CD4-positive, alpha-beta T cell treated with Interleukin-17A for 1 hour (primary cell): Measurements from ENCODE around the gene MYCBPAP.

Experiments
- DNase-seq: peaks from one replicate; pipeline ENCODE4 v3.0.0-alpha.2; 2020

Gene MYCBPAP

DNA sequence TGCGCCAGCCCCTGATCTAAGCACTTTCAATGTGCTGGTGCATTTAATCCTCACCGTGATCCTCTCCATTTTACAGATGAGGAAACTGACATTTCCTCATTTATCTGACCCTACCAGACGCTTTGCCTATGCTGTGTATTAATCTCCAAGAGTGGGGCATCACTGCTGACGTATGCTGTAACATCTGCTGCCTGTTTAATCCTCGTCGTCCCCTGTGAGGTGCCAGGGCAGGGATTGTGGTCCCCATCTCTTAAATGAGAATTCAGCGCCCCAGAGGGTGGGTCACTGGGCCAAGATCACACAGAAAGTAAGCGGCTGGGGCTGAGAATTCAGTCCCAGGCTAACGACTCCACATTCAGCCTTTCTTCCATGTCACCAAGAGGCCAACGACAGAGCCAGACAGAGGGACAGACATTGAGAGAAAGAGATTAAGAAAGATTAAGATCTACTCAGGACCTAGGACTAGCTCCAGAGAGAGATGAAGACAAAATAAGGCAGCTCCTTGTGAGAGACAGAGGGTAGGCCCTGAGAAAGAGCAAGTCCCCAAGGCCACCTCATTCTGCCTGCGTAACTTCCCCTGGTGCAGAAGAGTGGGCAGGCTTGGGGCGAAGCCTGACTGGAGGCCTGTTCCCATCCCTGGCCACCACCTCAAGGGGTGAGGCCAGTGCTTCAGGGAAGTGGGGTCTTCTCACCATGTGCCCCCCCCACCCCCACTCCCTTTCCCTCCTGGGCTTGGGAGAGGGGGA, 65.8 kb downstream of the MYCBPAP start:
- no peak for DNase-seq

DNA sequence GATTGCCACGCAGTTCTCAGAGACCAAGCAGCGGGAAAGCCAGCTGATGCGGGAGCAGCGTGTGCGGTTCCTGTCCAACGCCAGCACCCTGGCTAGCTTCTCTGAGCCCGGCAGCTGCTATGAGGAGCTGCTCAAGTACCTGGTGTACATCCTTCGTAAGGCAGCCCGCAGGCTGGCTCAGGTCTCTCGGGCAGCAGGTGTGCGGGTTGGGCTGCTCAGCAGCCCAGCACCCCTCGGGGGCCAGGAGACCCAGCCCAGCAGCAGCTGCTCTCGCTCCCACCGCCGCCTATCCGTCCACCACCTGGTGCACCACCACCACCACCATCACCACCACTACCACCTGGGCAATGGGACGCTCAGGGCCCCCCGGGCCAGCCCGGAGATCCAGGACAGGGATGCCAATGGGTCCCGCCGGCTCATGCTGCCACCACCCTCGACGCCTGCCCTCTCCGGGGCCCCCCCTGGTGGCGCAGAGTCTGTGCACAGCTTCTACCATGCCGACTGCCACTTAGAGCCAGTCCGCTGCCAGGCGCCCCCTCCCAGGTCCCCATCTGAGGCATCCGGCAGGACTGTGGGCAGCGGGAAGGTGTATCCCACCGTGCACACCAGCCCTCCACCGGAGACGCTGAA, 67.5 kb downstream of the MYCBPAP start:
- DNase-seq, result no peak

DNA sequence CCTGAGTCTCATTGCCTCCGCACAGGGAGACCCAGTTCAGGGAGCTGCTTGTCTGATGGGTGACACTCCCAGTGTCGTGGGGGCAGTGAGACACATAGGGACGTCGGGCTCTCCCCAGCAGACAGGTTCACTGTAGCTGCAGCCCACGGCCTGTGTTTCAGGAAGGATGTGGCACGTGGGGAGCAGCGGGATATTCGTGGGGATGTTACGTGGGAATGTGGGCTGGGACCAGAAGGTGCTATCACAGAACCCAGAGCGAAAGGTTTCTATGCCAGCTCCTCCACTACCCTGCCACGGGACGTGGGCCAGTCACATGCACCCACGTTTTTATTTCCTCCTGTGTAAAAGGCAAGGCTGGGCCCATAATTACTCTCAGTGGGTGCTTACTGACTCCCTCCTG, 68.6 kb downstream of the MYCBPAP start:
- no peak for DNase-seq

DNA sequence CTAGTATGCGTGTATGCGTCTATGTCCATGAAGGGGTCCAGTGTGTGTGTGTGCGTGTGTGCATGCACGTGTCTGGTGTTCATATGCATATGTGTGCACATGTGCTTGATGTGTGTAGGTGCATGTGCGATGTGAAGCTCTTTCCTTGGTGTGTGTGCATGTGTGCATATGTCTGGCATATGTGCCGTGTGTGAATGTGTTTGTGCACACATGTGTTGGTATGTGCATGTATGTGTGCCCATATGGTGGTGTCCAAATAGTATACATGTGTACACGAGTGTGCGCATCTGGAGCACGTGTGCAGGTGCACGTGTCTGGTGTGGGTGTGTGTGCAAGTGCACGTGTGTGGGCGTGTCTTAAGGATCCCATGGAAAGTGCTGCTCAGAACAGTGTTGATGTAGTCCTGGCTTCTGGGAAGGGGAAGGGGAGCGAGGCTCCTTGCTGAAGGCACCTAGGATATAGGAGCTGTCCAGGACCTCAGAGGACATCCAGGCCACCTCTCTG, 69.3 kb downstream of the MYCBPAP start:
- DNase-seq, result no peak

DNA sequence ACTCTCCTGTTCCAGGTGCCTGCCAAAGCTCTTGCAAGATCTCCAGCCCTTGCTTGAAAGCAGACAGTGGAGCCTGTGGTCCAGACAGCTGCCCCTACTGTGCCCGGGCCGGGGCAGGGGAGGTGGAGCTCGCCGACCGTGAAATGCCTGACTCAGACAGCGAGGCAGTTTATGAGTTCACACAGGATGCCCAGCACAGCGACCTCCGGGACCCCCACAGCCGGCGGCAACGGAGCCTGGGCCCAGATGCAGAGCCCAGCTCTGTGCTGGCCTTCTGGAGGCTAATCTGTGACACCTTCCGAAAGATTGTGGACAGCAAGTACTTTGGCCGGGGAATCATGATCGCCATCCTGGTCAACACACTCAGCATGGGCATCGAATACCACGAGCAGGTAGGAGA, 69.9 kb downstream of the MYCBPAP start:
- no peak for DNase-seq

DNA sequence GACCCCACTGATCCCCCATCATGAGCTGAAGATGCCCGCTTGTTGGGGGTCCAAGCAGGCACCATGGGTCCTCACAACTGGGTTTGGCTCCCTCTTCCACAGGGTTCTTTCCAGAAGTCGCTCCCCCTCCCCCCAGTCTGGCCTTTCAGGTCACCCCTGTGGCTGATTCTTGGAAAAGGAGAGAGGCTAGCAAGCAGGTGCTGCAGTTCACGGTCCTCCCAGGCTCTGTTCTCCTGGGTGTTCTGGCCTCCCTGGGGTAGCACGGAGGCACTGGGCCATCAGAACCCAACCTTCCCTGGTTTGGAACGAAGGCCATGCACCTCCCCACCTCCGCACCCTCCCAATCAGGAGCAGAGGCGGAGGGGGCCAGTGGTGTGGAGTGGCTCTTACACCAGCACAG, 71.2 kb downstream of the MYCBPAP start:
- DNase-seq, result no peak

DNA sequence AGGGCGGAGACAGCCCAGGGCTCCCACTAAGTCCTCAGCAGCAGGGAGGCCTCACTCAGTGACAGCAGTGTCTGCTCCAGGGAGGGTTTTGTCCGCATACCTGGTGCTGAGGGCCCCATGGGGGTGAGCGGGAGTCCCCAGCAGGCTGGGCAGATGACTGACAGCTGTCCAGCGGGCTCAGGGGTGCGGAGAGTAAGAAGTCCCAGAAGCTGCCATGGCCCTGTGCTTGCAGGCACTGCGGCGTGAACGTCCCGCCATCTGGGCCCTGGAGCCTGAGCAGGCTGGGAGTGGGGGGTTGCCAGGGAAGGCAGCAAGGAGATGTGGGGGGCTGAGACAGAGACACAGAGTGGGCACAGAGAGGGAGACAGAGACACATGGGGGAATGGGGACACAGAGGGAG, 72.4 kb downstream of the MYCBPAP start:
- no peak for DNase-seq
